GM18907 (cell line): ENCODE measurements around the gene CADM1.

ENCODE experiments used
- ATAC-seq: cut with Tn5 transposase; IDR thresholded peaks from one replicate; pipeline ENCODE4 v1.9.1; 2021; ENCODE audit warnings: mild to moderate bottlenecking, moderate library complexity; ENCODE audit not compliant: unreplicated experiment

Gene CADM1

DNA sequence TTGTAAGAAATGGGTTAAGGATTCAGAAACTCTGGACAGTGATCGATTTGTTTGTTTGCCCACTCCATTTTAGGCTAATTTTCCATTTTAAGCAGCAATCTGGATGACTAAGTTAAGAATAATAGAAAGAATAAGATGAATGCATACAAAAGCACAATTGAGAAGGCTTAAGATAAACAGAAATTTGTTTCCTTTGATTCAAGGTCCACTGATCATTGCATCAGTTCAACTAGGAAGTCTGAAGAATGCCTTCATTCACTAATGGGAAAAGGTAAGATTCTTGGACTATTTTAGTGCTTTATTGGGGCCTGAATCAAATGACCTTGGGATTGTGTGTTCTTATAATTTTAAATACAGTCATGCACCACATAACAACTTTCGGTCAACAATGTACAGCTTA, 140.8 kb downstream of the CADM1 start:
- ATAC-seq: no peak

DNA sequence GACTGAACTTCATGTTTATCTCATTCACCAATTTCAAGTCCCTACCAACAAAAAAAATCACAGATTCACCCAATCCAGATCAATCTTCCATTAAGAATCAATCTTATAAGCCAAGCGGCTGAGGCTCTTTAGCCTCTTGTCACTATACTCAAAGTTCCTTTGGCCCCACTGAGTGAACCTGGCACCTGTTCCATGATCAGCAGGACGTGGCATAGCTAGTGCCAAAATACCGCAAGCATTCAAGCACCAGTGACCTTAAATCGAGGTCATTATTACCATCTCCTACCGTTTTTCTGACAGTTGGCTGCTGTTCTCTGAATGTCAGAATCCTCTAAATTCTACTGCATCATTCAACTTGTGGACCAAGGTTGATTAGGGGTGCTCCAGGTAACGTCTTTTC, 141.2 kb downstream of the CADM1 start:
- no peak for ATAC-seq

DNA sequence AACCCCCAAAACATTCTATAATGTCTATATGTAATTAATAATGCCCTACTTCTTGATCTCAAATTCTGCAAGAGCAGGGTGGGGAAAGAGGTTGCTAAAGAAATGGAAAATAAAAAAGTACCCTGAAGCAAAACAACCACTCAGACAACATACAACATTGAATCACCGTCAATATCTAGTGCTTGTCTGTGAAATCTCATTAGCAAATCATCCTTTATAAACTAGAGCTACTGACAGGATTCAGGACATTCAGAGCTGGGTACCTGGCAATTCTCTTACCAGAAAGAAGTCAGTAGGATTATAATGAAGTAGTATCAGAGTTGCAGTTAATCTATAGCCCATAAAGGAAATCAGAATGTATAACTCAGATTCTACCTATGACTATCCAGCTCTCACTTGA, 143.2 kb downstream of the CADM1 start:
- no peak for ATAC-seq

DNA sequence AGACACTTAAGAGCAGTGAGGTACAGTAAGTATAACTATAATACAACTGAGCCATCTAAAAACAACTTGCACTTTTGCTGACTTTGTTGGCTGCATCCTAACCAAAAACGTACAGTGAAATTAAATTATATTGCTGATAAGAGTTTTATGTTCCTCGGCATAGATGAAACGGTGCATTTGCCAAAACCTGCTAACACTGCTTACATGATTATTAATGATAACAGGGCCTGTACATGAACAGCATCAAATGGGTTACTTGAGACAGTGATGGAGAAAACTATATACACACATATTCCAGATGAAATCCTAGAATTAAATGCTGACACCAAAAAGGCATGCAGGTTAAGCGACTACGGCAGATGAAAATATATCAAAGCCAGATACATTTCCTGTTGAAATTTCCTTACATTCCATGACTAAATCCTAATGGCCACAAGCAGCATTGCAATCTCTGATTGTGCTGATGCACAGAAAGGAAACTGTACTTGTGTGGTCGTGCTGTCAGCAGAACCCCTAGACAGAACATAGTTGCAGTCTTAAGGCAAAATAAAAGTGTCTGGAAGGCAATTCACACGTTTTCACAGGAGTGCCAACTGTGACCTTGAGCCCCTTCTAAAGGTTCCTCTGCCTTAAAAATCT, 143.9 kb downstream of the CADM1 start:
- ATAC-seq: no peak

DNA sequence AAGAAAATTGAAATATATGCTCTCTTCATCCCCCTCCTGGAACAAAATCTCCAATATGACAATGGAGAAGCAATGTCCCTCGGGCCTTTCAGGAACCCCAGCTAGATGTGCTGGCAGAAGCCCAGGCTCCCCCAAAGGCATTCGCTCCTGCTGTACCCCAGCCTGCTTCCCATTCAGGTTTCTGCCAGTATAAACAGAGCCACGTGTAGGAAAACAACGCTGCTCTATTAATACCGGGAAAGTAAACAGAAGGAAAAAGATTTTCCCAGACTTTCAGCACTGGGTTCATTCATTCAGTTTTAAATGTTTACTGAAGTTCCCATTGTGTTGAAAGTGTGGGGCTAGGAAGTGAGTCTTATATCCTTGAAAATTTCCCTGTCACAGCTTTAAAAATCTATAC, 147.1 kb downstream of the CADM1 start:
- no peak for ATAC-seq

DNA sequence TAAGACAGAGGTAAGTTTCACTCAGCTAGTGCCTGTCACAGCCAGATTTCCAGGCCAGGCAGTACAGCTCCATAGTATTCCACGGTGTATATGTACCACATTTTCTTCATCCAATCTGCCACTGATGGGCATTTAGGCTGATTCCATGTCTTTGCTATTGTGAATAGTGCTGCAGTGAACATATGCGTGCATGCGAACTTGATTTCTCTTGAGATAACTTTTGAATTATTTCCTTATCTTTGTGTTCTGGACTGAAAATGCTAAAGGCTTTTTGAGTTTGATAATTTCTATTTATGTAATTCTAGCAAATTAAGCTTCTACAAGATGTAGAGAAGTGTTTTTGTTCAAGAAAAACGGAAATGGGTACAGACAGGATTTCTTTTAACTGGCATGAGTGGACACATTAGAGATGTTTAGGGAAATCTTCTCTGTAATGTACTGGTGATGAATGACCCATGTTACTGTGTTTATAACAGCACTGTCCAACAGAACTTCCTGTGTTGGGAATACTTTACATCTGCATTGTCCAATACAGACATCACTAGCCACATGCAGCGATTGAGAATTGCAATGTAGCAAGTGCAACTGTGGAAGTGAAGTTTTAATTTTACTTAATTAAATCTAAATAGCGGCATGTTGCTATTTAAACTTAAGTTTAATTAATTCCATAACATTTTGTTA, 151.3 kb downstream of the CADM1 start:
- no peak for ATAC-seq

DNA sequence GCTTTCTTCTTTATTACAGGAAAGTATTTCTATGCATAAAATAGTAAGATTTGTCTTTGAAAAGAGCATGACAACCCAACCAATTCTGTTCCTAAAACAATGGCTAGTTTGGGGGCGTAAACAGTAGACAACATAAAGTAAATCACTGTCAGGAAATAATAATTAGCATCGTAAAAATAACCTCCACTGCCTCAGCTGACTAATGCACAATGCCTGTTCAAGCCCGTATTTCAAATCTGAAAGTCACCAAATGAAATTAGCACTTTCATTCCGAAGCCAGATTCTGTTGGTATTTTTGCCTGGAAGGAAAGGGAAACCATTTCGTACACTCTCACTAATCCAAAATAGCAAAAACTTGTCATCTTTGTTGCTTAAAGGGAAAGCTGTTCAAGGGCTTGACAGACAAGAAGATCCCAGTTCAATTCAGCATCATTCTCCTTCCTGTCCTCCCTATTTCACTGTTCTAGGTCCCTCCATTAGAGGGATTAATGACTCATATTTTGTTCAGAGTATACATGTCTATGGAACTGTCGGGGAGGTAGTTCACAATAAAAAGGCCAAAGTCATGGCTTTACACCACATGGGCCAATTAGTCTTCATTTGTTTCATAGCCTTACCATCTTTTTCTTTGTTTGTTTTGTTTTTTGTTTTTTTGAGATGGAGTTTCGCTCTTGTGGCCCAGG, 154.7 kb downstream of the CADM1 start:
- ATAC-seq: no peak

DNA sequence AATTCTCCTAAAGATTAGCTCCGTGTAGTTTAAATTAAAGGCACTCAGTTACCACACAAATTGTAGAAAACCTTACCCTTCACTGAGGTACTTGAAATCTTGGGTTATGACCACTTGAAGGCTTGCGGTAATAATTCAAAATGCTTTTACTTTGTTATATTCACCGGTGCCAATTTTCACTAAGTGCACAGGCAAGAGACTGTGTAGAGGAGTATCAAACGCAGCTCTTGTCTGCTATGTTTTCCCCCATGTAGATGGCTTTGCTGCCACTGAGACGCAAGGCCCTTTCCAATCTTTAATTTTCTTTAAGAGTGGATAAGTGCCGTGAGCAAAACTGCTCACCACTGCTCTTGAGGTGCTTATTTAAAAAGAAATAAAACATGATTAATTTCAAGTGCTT, 155.8 kb downstream of the CADM1 start:
- ATAC-seq: no peak

DNA sequence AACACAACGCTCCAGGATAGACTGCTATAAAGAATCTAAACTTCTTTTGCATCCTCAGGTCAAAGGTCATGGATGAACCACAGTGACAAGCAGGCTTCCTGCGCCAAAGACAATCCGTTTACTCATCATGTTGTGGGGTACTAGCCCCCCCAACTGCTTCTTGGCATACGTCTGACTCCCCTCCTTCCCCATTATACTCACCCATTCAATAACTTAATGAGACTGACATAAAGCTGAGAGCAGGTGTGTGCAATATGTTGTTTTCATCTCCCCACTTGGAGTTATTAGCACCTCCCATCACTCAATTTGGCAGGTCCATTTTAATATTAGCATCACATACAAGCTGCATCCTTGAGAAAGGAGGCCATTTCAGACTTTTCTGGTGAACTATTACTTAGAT, 157.1 kb downstream of the CADM1 start:
- ATAC-seq: no peak

DNA sequence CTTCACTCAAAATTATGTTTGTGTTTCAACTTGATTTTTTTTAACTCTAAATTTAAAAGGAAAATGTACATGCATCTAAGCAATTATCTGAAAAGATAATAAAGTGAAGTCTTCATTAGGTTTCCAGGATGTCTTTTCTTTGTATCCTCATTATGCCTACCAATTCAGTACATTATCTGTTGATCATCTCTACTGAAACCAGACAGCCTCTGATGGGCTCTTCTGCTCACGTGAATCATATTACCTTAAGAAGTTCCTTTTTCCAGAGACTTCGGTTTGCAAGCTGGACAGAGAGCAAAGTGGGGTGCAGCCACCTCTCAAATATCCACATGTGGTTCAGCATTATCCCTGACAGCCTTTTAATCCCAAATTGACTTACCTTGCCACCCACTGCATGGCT, 158.4 kb downstream of the CADM1 start:
- ATAC-seq: no peak

DNA sequence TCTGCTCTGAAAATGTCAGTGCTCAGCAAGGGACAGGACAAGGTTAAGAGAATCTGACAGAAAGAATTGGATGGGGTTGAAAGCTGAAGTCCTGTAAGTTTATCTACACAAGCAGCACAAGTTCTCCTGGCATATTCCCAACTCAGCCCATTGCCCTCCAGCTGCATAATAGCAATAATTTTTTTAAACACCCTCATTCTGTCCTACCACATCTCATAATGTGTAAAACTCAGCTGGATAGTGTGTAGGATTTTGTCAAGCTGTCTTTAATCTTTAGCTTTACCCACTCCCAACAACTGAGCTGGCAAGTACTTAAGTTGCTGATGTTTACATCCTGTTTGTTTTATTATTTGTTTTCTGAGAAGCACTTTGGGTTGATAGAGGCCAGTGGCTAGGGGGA, 158.9 kb downstream of the CADM1 start:
- ATAC-seq: no peak

DNA sequence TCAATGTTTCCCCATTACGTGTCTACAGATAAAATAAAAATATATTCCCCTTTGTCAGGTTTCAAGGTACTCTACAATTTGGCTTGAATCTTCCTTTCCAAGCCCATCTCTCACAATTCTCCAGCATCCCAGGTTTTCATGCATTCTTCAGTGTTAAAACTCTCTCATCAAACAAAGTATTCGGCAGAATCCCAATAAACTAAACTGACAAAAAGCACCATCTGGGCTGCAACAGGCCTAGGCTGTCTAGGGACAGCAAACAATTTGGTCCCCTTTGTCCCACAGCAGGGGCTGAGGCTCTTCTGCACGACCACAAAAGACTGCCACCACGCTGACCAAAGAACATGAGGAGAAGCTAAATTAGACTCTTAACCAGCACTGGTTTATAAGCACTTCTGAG, 159.4 kb downstream of the CADM1 start:
- ATAC-seq: no peak

DNA sequence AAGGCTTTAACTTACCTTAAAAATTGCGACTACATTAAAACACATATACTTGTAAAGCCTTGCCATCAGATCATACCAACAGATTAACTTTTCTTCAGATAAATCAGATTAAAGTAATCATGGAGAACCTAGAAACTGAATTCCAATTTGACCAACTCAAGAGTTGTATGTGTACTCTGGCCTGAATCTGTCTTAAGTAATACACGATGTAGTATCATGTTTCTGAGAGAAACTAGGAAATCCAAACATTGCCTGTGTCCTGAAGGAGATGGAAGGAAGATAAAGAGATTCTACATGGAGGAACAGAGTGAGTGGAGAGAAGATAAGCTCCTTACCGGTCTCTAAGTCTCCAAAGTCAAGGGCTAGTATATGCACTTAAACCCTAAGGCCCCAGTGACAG, 162.1 kb downstream of the CADM1 start:
- no peak for ATAC-seq

DNA sequence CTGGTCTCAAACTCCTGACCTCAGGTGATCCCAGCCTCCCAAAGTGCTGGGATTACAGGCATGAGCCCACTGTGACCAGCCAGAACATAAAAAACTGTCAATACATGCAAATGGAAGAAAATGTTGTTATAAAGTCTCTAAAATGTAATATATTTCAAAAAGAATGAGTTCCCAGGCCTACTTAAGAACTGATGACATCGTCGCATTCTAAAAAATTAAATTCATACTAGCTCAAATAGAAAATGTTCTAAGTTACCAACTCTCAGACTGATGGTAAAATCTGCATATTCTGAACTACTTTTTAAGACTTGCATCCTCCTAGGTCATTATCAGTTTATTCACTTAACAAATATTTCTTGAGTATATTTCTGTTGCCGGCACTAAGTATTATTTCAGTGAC, 163.3 kb downstream of the CADM1 start:
- no peak for ATAC-seq

DNA sequence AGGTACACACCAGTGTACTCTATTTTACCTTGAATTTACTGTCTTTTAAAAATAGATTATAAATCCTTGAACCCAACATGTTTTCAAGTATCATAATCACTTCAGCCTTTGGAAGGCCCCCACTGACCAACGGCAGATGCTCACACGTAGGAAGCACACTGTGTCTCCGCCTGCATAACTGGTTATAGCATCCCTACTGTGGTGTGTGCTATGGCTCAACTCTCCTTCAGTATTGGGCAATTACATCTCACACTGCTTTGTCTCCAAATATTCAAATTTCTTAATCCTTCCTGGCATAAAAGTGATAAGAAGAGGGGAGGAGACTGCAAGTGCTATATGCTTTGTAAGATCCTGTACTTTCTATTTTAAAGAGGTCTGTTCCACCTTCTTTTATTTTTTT, 165.7 kb downstream of the CADM1 start:
- no peak for ATAC-seq

DNA sequence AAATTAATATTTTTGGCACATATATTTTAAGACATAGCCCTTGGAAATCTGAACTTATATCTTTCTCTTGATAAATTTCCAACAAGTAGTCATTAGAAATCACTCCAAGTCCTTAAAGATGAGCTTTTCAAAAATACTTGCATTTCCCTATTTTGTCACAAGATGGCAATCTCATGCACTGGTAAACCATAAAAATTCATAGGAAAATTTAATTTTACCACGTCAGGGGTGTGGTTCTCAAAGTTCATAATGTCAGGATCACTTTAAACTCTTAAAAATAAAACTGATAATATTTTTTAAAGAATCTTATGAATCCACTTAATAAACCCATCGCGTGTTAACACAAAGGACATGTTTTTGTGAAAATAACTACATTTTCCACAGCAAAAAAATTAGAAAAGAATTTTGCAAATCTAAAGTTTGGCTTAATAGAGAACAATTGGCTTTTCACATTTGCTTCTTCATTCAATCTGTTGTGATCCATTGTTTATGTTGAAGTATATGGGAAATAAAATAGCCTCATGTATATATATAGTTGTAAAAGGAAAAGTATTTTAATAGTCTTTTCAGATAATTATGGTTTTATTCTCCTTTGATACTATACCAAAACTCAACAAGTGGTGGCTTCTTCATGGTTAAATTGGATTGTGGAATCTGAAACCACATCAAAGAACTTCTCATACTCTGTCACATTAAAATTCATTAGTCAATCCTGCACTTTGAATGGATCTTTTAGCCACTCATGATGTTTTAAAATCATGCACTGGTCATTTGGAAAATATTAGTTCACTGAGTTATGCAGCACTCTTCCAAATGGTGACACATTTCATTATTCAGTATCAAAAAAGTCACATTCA, 169.1 kb downstream of the CADM1 start:
- no peak for ATAC-seq

DNA sequence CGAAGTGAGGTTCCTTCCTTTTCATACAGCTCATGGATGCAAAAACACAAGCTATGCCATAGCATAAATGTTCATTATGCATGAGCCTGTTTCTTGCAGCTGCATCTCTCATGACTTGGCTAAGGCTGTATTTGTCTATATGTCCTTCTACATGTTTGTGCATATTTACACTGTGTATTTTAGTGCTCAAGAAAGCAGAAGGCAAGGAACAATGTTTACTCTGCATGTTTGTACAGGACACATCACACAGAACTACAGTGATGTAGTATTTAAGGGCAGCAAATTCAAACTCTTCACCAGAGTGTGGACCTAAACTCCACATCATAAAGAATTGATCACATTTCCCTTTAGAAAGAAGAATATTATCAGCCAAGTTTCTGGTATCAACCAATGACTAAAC, 170.3 kb downstream of the CADM1 start:
- ATAC-seq: no peak

DNA sequence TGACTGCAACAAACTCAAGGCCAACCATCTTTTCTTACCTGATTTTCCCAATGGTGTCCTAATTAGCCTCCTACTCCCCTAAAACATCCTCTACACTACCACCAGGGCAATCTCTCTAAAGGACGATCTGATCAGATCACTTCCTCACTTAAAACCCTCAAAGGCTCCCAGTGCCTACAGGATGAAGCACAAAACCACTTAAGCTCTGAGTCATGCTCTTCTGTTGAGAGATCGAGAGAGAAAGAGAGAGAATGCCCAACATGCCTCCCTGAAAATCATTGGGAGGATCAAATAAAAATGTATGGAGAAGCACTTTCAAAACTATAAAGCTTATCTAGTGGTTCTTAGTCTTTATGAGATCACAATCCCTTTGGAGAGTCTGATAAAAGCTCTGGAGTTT, 171.1 kb downstream of the CADM1 start:
- no peak for ATAC-seq

DNA sequence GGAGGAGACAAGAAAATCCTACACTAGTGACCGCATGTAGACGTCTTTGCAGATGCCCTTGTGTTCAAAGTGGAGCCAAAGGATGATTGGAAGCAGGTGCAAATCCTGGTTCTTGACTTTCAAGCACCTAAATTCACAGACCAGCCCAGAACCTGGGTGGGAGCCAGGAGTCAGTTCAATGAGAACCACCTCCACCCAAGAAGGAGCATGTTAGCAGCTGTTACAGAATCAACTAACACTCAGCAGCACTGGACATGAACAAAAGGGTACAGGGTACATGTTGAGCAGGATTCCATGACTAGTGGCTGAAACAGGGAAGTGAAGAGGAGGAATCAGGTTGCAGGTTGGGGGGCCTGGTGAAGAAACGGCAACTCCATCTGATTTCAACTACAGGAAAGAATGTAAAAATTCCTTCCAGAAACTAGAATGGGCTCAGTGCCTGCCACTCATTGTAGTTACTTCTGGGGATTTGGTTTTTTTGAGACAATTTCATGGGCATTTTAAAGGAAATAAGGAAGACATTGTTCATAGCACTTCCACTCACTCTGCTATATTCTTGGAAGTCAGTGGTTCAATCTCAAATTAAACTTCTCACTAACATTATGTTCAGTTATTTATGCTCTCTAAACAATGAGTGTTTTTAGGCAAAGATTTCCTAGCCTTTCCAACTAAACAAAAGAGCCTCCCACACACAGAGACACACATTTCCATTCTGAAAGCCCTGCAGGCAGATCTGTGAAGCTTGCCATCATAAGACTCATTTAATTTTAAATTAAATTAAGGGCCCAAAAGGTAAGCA, 173.3 kb downstream of the CADM1 start:
- no peak for ATAC-seq

DNA sequence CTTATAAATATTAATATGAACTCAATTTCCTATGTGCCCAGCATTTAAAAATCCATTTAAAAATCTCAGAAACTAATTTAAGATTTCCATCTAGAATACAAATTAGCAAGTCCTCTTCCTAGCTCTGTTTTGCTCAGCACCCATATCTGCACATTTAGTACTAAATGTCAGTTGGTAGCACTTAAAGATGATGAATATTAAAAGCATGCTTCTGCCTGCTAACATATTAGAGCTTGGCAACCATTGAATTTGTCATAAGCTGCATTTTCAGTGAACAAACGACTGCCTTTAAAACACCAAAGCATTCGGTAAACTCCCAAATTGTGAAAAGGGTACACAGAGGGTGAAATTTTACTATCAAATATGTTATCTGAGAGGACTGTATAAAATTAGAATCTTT, 177.7 kb downstream of the CADM1 start:
- no peak for ATAC-seq

DNA sequence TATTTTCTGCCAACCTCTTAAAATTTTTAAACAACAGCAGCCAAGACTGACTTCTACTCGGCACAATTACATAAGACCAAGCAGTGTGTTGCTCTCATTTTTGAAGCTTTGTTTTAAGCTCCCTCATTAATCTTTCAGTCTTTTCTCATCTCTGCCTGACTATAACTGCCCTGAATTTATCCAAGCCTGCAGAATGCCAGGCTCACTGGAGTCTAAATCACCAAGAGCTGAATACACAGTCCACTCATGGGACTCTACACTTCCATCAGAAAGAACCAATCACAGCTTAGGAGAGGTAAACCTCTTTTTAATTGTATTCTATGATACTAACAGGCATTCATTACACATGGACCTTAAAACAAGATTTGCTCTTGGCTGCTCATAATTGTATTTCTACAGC, 178.7 kb downstream of the CADM1 start:
- ATAC-seq: no peak
